Measurements from ENCODE around the gene CEP68. TPM values are rescaled to one million over a fixed set of nuclear protein-coding genes. Genes with fewer than 3 reads are reported as not detected.
A peak's percentile ranks its signal among the peaks of the same experiment; 100 is the strongest.
"Not testable (repeated sequence)": the region's sequence is repeated elsewhere in the genome, so short reads cannot be mapped to it uniquely, and the experiment has no call there.

Gene CEP68
- total RNA-seq, 2 experiments from 2014 or later: 6.6 to 8.0 TPM

DNA sequence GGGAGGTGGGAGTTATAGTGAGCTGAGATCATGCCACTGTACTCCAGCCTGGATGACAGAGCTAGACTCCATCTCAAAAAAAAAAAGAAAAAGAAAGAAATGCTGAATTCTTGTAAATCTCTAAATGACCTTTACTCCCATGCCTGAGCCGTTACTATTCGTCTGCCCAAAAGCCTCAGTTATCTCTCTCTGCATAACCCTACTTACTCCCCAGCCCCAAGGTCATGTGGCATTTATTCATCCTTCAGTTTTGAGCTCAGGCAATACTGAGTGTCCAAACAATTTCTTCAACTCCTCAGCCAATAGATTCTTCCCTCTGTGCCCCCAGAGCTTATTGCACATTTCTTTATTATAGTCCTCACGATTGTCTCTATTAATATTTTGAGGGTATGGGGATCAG lies 44.9 kb downstream of the CEP68 start:
- ChIA-PET POLR2A (no interaction called here), CTCF (no interaction called here)
- H3K4me1 Mint-ChIP-seq (ENCODE audit: low read depth): peaks cover 20% of the 10 kb centered on the region
- DNase-seq: no peak
- H3K4me3 Mint-ChIP-seq: no peak overlapping the region
- H3K27me3 Mint-ChIP-seq: no peaks in the 10 kb centered on the region
- H3K9me3 Mint-ChIP-seq: no peaks in the 10 kb centered on the region
- intact Hi-C loops (cut with micrococcal nuclease): no loop called here
- H3K36me3 Mint-ChIP-seq: peaks cover 23% of the 10 kb centered on the region
- no peak overlapping the region for H3K27ac Mint-ChIP-seq

GRCh38 chr2:65103013-65103715 lies 46.9 kb downstream of the CEP68 start:
- Mint-ChIP-seq H3K4me1 (ENCODE audit: low read depth) (peaks cover 19% of the 10 kb centered on the region), H3K27ac (no peak overlapping the region), H3K9me3 (no peaks in the 10 kb centered on the region), H3K36me3 (peaks cover 17% of the 10 kb centered on the region), H3K27me3 (no peaks in the 10 kb centered on the region), H3K4me3 (no peak overlapping the region)
- no peak for DNase-seq
- intact Hi-C loops (cut with micrococcal nuclease): no loop called here
- CTCF ChIA-PET: interaction anchor here (1.0 kb wide), 1 partner anchor 84 kb away, joined by 4 read pairs; no protein-coding TSS in a partner anchor
- POLR2A ChIA-PET: no interaction called here

DNA sequence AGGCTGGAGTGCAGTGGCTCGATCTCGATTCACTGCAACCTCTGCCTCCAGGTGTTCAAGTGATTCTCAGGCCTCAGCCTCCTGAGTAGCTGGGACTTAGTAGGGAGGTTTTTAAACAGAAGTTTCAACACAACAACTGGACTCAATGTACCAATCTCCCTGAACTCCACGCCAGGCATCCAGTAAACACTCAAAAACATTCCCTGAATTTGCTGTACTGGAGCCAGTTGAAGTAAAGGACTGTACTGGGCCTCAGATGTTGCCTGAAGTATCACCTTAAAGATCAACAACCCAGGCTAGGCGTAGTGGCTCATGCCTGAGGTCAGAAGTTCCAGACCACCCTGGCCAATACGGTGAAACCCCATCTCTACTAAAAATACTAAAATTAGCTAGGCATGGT lies 51.3 kb downstream of the CEP68 start:
- H3K27ac Mint-ChIP-seq: no peak overlapping the region
- H3K9me3 Mint-ChIP-seq: no peaks in the 10 kb centered on the region
- peaks cover 23% of the 10 kb centered on the region for H3K4me1 Mint-ChIP-seq (ENCODE audit: low read depth)
- DNase-seq: no peak
- H3K36me3 Mint-ChIP-seq: peaks cover 9% of the 10 kb centered on the region
- no peaks in the 10 kb centered on the region for H3K27me3 Mint-ChIP-seq
- ChIA-PET CTCF (interaction anchor here (0.9 to 1.4 kb wide), 2 partner anchors 11 to 22 kb away, joined by 3 read pairs; partner anchors contain the start of gene RAB1A), POLR2A (no interaction called here)
- intact Hi-C loops (cut with micrococcal nuclease): no loop called here
- no peak overlapping the region for H3K4me3 Mint-ChIP-seq

DNA sequence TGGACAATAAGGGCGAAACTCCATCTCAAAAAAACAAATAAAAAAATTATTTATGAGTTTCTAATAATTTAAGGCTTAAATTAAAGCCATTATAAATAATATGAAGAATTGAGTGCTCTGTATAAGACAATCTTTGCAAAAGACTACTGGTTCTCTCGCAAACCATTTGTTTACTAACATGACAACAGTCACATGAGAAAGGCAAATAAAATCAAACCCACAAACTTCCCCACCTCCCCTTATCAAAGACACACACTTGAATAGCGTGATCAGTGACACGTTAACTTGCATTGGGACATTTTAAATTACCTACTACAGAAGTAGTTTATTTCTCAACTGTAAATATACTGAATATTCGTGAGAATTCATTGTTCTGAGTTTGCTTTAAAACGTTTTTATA lies 52.6 kb downstream of the CEP68 start:
- Mint-ChIP-seq H3K9me3 (no peaks in the 10 kb centered on the region), H3K36me3 (peaks cover 6% of the 10 kb centered on the region), H3K4me1 (ENCODE audit: low read depth) (peaks cover 30% of the 10 kb centered on the region), H3K27ac (no peak overlapping the region), H3K4me3 (no peak overlapping the region), H3K27me3 (no peaks in the 10 kb centered on the region)
- DNase-seq: no peak
- ChIA-PET CTCF (no interaction called here), POLR2A (no interaction called here)
- intact Hi-C loops (cut with micrococcal nuclease): no loop called here

DNA sequence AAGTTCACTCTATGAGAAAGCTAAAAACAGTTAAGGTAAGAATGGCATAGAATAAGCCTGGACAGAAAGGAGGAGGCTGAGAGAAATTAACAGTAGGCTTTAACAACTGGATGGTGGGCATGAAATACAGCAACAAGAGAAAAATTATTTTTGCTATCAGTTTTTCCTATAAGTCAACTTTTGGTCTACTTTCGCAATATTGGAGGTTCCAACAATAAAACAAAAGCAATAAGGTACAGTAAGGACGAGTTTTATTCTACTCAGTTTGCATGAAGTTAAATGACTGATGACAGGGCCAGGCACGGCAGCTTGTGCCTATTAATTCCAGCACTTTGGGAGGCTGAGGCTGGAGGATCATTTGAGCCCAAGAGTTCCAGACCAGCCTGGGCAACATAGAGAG lies 56.4 kb downstream of the CEP68 start:
- H3K4me1 Mint-ChIP-seq (ENCODE audit: low read depth): peaks cover 43% of the 10 kb centered on the region
- H3K27ac Mint-ChIP-seq: no peak overlapping the region
- POLR2A ChIA-PET: interaction anchor here (1.2 kb wide), 1 partner anchor 17 kb away, joined by 5 read pairs; the partner anchor contains the start of gene RAB1A
- no peaks in the 10 kb centered on the region for H3K9me3 Mint-ChIP-seq
- H3K27me3 Mint-ChIP-seq: no peaks in the 10 kb centered on the region
- DNase-seq: no peak
- H3K4me3 Mint-ChIP-seq: no peak overlapping the region
- H3K36me3 Mint-ChIP-seq: peaks cover 2% of the 10 kb centered on the region
- CTCF ChIA-PET: interaction anchor here (1.4 kb wide), 2 partner anchors 56 to 75 kb away, joined by 4 to 6 read pairs; no protein-coding TSS in a partner anchor
- intact Hi-C loops (cut with micrococcal nuclease): no loop called here

DNA sequence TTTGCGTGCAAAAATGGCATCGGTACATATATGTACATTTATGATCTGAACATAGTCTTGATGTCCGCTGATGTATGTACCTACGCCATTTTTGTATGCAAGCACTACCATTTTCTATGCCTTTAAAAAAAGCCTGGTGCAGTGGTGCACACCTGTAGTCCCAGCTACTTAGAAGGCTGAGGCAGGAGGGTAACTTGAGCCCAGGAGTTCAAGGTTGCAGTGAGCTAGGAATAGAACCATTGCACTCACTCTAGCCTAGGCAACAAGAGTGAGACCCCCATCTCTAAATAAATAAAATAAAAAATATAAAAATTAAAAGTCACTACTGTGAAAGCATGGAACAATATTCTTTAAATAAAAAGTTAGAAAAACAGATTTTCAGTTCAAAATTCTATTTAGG lies 57.0 kb downstream of the CEP68 start:
- Mint-ChIP-seq H3K4me3 (no peak overlapping the region), H3K27ac (no peak overlapping the region), H3K27me3 (no peaks in the 10 kb centered on the region), H3K36me3 (peaks cover 2% of the 10 kb centered on the region), H3K4me1 (ENCODE audit: low read depth) (peaks cover 45% of the 10 kb centered on the region), H3K9me3 (no peaks in the 10 kb centered on the region)
- POLR2A ChIA-PET: no interaction called here
- DNase-seq: no peak
- intact Hi-C loops (cut with micrococcal nuclease): no loop called here
- CTCF ChIA-PET: interaction anchor here (1.0 to 1.4 kb wide), 3 partner anchors 17 to 74 kb away, joined by 3 to 6 read pairs (median 3); partner anchors contain the start of gene RAB1A

- intact Hi-C loops (cut with micrococcal nuclease): no loop called here
- DNase-seq: no peak
- Mint-ChIP-seq H3K9me3 (no peaks in the 10 kb centered on the region), H3K27me3 (no peaks in the 10 kb centered on the region), H3K4me1 (ENCODE audit: low read depth) (peaks cover 46% of the 10 kb centered on the region), H3K4me3 (no peak overlapping the region), H3K36me3 (peaks cover 2% of the 10 kb centered on the region), H3K27ac (no peak overlapping the region)
- ChIA-PET POLR2A (no interaction called here), CTCF (interaction anchor here (1.0 to 1.4 kb wide), 4 partner anchors 9 to 73 kb away, joined by 3 to 6 read pairs (median 4); partner anchors contain the start of gene RAB1A)
Measured at GRCh38 chr2:65113816-65114215, 57.6 kb downstream of the CEP68 start.

DNA sequence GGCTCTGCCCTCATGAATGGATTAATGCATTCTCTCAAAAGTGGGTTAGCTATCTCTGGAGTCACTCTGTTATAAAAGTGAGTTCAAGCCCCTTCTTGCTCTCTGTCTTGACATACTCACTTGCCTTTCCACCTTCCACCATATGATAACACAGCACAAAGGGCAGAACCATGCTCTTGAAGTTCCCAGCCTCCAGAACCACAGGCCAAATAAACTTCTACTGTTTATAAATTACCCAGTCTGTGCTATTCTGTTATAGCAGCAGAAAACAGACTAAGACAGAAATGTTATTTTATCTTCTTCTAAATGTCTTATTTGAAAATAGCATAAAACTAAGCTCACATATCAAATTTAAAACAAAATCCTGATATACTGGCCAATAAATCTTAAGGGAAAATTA lies 58.7 kb downstream of the CEP68 start:
- DNase-seq: no peak
- ChIA-PET CTCF (interaction anchor here (0.9 to 1.2 kb wide), 3 partner anchors 50 to 54 kb away, joined by 3 to 4 read pairs (median 4); no protein-coding TSS in a partner anchor), POLR2A (no interaction called here)
- Mint-ChIP-seq H3K9me3 (no peaks in the 10 kb centered on the region), H3K27me3 (no peaks in the 10 kb centered on the region), H3K36me3 (peaks cover 2% of the 10 kb centered on the region), H3K4me1 (ENCODE audit: low read depth) (peaks cover 47% of the 10 kb centered on the region), H3K4me3 (no peak overlapping the region), H3K27ac (no peak overlapping the region)
- intact Hi-C loops (cut with micrococcal nuclease): no loop called here

DNA sequence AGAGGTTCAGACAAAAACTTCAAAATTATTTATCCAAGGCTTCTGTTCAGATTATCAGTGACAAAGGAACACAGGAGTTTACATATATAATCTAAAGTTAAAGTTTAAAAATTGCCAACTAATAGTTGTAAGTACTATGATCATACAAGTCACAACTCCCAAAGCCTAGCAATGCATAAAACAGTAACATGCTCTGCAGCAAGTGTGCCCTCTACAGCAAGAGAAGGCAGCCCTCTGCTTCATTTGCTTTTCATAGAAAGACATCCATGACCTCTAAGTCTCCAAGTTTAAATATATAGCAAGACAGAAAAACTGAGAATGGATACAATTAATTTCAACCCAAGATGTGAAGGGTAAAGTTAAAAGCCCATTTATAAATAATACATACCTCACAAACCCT lies 60.4 kb downstream of the CEP68 start:
- ChIA-PET POLR2A (no interaction called here), CTCF (no interaction called here)
- H3K4me3 Mint-ChIP-seq: no peak overlapping the region
- intact Hi-C loops (cut with micrococcal nuclease): no loop called here
- peaks cover 57% of the 10 kb centered on the region for H3K4me1 Mint-ChIP-seq (ENCODE audit: low read depth)
- no peaks in the 10 kb centered on the region for H3K9me3 Mint-ChIP-seq
- H3K27ac Mint-ChIP-seq: no peak overlapping the region
- no peaks in the 10 kb centered on the region for H3K27me3 Mint-ChIP-seq
- no peaks in the 10 kb centered on the region for H3K36me3 Mint-ChIP-seq
- DNase-seq: no peak

GRCh38 chr2:65120990-65121693 lies 64.9 kb downstream of the CEP68 start:
- ChIA-PET CTCF (interaction anchor here (1.4 kb wide), 1 partner anchor 56 kb away, joined by 4 read pairs; no protein-coding TSS in a partner anchor), POLR2A (no interaction called here)
- intact Hi-C loops (cut with micrococcal nuclease): no loop called here
- no peak overlapping the region for H3K4me3 Mint-ChIP-seq
- H3K4me1 Mint-ChIP-seq (ENCODE audit: low read depth): peaks cover 63% of the 10 kb centered on the region
- H3K27me3 Mint-ChIP-seq: no peaks in the 10 kb centered on the region
- H3K27ac Mint-ChIP-seq: peak overlapping the region; percentile 8
- H3K36me3 Mint-ChIP-seq: peaks cover 3% of the 10 kb centered on the region
- DNase-seq: no peak
- H3K9me3 Mint-ChIP-seq: no peaks in the 10 kb centered on the region

- ChIA-PET CTCF (interaction anchor here (0.9 to 1.2 kb wide), 3 partner anchors 8 to 57 kb away, joined by 3 to 8 read pairs (median 4); no protein-coding TSS in a partner anchor), POLR2A (no interaction called here)
- Mint-ChIP-seq H3K27ac (no peak overlapping the region), H3K36me3 (peaks cover 3% of the 10 kb centered on the region), H3K9me3 (no peaks in the 10 kb centered on the region), H3K4me3 (no peak overlapping the region), H3K27me3 (no peaks in the 10 kb centered on the region), H3K4me1 (ENCODE audit: low read depth) (peaks cover 64% of the 10 kb centered on the region)
- no peak for DNase-seq
- intact Hi-C loops (cut with micrococcal nuclease): no loop called here
Measured at GRCh38 chr2:65122313-65122712, 66.1 kb downstream of the CEP68 start.

DNA sequence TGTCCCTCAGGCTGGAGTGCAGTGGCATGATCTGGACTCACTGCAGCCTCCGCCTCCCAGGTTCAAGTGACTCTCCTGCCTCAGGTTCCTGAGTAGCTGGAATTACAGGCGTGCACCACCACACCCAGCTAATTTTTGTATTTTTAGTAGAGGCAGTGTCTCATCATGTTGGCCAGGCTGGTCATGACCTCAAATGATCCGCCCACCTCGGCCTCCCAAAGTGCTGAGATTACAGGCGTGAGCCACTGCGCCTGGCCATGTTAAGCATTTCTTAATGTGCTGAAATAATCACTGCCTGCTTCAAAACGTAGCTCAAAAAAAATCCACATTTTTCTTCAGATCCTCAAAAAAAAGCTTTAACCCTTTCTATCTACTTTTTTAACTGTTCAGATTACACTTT lies 69.2 kb downstream of the CEP68 start:
- H3K36me3 Mint-ChIP-seq; H3K4me3 Mint-ChIP-seq; H3K27ac Mint-ChIP-seq; H3K9me3 Mint-ChIP-seq; POLR2A ChIA-PET; CTCF ChIA-PET; H3K27me3 Mint-ChIP-seq; intact Hi-C loops (cut with micrococcal nuclease): not testable (repeated sequence)
- peak; percentile 18 for DNase-seq
- H3K4me1 Mint-ChIP-seq (ENCODE audit: low read depth): peaks cover 57% of the 10 kb centered on the region

All from activated CD4-positive, alpha-beta memory T cell treated with anti-CD3 and anti-CD28 coated beads for 36 hours (primary cell).